Measurements from ENCODE around the gene ZFPM1.

GRCh38 chr16:88415381-88415705 is 37.7 kb upstream of the ZFPM1 start:
- TF ChIP-seq, protein P1, sequence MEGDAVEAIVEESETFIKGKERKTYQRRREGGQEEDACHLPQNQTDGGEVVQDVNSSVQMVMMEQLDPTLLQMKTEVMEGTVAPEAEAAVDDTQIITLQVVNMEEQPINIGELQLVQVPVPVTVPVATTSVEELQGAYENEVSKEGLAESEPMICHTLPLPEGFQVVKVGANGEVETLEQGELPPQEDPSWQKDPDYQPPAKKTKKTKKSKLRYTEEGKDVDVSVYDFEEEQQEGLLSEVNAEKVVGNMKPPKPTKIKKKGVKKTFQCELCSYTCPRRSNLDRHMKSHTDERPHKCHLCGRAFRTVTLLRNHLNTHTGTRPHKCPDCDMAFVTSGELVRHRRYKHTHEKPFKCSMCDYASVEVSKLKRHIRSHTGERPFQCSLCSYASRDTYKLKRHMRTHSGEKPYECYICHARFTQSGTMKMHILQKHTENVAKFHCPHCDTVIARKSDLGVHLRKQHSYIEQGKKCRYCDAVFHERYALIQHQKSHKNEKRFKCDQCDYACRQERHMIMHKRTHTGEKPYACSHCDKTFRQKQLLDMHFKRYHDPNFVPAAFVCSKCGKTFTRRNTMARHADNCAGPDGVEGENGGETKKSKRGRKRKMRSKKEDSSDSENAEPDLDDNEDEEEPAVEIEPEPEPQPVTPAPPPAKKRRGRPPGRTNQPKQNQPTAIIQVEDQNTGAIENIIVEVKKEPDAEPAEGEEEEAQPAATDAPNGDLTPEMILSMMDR (IDR thresholded peaks at IDR 0.05): no peak
- TF ChIP-seq POLR2A (IDR thresholded peaks at IDR 0.05): no peak

Data from body of pancreas (tissue), 4 donors.